Measurements from ENCODE around the gene ARHGAP26.

Gene ARHGAP26

DNA sequence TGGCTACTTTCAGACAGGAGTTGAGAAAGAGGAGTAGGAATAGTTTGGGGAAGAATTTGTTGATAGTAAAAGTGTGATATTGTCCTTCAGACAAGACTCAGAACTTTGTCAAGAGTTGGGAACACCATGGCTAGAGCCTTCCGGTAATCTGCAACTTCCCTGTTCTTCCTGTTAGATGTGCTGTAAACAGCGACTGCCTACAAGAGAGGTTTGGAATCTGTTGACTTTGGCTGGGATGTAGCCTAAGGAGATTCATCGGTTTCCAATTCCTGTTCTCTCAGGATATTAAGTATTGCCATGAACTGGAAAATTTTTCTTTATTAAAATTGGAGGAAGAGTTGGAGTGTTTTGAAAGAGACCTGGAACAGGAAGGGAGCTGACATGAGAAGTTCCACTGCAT is 43.9 kb downstream of the ARHGAP26 start:
- DNase-seq (ENCODE audit: low spot score): no peak

DNA sequence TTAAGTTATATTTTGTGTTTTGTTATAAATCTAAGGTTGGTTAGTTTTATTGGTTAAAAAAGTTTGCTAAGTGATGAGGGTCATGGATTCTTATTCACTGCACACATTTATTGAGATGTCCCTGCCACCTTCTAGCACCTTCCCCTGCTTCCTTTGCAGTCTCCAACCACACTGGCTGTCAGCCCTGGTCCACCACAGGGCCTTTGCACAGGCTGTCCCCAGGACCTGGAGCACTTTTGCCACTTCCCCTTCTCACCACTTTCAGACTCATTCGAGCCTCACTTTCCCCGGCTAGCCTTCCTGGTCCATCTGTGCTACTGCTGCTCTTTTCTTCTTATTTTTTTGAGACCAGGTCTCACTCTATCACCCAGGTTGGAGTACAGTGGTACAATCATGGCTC is 45.3 kb downstream of the ARHGAP26 start:
- DNase-seq (ENCODE audit: low spot score): no peak

DNA sequence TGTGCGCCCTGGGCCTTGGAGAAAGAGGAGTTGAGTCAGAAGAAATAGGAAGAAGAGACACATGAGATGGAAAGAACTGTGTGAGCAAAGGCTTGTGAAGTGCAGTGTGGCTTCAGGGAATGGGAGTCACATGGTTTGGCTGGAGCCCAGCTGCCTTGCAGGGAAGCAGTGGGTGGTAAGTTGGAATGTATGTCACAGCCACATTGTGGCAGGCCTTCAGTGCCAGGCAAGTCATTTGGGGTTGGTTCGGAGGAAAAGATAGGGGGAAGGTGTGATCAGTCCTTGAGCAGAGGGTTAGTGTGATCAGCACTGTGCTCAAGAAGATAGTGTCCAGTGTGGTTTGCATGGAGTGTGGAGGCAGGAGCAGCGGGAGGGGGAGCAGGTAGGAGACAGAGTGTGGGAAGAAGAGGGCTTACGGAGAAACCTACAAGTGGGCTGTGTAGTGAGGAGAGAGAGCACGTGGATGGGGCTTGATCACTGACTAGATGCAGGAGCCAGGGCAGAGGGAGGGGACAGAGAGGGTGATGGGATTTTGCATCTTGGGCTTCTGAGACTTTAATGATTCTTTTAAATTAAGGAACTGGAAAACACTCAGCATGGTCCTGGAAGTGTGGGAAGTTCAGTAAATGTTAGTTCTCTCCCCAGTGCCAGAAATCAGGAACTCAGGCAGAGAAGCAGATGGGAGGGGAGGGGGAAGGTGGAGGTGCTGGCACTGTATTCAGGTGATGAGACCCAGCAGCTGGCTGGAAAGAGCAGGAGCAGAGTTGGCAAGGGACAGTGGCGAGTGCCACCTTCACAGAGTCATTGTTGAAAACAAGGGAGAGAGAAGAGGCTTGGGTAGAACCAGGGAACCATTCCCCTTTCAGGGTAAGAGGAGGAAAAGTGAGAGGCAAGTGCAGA is 46.6 kb downstream of the ARHGAP26 start:
- DNase-seq (ENCODE audit: low spot score): peak; percentile 46

DNA sequence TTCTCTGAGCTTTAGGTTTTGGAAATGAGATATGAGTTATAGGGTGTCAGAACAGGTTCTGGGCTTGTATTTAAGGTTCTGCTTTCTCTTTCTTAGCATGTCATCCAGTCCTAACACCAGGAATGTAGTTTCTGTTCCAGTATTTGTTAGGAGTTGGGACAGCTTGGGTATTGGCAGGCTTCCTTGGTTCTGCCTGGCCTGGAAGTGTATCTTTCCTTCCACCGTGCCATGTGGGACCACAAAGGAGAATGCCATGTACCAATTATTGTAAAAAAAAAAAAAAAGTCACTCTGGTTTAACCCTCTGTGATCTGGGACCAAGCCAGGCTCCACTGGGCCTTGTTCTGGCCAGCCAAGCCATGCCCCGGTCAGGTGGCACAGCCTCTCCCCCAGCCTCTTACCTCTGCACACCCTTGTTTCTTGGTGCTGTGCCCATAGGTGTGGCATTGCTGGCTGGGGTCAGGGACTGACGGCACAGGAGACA is 47.8 kb downstream of the ARHGAP26 start:
- peak; percentile 73 for DNase-seq (ENCODE audit: low spot score)

DNA sequence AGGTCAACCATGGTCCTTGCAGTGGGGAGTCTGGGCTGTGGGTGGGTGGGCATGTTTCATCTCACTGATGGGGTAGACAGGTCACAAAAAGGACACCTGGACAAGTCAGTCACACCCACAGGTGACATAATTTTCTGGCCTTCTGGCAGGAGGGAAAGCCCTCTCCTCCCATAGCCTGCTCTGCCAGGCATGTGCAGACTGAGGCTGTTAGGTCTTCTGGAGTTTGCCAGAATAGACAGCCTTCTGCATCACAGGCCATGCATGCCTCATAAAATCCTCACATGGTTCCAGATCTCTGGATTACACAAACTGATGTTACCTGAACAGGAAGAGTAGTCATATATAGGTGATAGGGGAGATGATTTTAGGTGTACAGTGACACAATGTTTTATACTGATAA is 49.1 kb downstream of the ARHGAP26 start:
- no peak for DNase-seq (ENCODE audit: low spot score)

DNA sequence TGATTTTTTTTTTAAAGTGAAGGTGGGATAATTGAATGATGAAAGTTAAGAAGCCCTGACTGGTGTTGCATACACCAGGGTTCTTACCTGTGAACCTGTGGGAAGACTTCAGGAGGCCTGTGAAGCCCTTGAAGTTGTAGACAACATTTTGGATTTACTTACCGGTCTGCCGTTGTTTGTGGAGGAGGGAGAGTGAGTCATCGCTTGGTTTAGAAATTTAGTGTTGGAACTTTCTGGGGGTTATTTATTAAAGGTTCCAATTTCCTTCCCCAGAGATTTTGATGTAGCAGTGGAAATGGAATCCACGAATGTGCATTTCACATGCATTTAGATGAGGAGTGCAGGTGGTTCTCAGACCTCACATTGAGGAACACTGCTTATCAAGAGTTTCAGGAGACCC is 49.6 kb downstream of the ARHGAP26 start:
- no peak for DNase-seq (ENCODE audit: low spot score)

DNA sequence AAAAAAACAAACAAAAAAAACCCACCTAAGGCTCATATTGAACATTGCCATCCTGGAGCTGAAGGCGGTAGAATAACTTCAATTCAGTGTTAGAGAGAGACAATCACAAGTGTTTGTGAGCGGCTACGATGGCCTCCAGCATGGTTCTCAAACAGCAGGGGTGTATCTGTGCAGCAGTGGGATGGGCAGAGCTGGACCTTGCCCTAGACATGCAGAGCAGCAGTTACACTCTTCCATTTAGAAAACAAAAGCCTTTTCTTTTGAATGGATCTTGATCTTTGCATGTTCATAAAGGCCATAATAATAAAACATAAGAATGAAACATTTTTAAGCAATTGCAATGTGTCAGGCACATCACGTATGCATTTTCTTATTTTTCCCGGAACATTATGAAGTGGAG is 50.3 kb downstream of the ARHGAP26 start:
- no peak for DNase-seq (ENCODE audit: low spot score)

DNA sequence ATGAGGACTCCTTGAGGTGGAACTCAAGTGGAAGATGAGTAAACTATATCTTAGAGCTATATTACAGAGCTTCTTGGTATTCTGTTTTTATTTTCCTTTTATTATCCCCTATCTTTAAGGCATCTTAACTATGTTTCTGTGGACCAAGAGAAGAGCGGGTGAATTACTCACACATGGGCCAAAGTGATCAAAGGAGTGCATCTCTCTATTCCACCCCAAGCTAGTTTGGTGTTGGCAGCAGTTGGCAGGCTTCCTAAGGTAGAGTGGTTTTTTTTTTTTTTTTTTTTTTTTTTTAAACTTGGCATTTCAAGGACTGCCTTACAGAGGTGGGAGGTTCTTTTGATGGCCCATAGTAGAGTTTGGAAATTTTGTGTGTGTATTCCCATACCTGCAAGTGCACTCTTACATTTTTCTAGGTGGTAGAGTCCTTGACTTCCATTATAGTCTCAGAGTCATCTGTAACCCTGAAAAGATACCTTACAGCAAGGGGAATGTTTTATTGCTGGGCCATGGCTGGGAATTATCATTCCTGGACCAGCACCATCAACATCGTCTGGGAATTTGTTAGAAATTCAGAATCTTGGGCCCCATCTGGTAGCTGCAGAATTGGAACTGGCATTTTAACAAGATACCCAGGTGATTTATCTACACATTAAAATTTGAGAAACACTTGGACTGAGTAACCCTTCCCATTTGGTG is 51.0 kb downstream of the ARHGAP26 start:
- DNase-seq (ENCODE audit: low spot score): no peak

DNA sequence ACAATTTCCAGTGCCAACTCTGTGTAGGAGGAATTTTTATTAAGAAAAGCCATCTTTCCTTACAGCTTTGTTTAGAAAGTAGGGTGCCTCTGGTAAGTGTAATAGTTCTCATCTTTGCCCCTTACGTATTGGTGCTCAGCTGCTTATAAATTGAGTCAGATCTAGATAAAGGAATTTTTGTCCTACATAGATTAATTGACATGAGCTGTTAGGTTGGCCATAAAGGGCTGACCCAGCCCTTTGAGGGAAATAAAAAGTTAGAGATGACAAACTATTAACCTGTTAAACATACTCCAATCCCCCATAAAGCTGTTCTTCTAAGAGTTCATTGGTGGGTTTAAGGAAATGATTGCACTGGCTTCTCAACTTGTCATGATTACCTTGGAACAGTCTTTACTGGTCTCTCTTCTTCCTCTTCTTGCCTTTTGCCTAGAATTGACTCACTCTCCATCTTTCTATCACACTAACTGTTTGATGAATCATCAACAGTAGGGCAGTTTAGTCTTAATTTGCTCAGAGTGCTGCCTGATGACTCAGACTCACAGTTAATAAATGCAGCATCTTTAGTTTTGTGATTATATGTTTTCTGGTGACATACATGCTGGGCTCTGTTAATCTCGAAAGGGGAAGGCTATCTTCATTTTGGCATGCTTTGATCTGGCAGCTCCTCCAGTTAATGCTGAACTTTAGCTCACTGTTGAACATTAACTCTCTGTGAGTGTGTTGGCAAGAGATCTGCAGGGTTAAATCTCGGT is 51.7 kb downstream of the ARHGAP26 start:
- DNase-seq (ENCODE audit: low spot score): peak; percentile 79

DNA sequence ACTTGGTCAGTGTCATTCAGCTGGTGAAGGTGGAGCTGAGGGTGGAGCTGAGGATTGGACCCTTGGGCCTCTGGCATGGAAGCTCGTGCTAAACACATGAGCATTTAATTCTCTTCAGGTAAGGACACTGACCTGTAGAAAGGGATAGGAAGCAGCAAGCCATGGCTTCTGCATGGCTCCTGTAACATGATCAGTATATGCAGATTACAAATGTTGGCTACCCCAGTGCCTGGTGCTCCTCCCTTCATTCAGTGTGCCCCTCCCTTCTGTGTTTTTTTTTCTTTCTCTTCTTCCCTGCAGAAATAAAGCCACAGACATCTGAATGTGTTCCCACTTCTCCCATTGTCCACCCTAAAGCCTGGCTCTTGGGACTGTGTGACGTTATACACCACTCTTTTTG is 52.9 kb downstream of the ARHGAP26 start:
- DNase-seq (ENCODE audit: low spot score): no peak

DNA sequence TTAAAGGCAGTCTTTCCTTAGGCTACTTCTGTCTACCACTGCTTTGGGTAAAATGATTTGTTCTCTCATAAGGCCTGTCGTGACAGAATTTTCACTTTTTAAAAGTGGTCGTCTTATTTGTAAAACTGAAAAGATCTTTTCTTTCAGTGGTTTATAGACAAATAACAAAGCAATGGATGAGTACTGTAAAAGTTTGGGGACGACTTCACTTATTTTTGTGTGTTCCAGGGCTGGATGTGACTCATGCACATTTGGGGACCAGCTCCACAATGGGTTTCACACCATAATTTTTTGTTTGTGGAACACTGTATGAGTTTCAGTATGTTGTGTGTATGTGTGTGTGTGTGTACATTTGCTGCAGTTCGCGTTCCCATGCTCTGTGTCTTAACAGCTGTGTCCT is 53.6 kb downstream of the ARHGAP26 start:
- DNase-seq (ENCODE audit: low spot score): no peak

DNA sequence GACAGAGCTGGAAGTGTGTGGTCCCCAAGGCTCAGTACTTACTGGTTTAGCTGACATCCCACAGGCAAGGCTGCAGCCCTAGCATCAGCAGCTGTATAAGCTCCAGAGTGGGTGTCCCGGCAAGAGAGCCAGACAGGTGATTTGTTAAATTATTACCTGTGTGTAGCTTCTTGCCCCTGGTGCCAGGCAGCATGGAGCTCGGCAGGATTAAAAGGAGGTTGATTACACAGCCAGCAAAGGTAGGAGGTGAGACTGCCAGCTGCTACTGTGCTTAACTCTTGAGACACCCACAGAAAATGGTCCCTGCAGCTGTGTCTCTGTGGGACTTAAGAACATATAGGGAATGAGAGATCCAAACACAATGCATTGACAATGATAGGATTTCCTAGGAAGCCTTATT is 54.2 kb downstream of the ARHGAP26 start:
- no peak for DNase-seq (ENCODE audit: low spot score)

DNA sequence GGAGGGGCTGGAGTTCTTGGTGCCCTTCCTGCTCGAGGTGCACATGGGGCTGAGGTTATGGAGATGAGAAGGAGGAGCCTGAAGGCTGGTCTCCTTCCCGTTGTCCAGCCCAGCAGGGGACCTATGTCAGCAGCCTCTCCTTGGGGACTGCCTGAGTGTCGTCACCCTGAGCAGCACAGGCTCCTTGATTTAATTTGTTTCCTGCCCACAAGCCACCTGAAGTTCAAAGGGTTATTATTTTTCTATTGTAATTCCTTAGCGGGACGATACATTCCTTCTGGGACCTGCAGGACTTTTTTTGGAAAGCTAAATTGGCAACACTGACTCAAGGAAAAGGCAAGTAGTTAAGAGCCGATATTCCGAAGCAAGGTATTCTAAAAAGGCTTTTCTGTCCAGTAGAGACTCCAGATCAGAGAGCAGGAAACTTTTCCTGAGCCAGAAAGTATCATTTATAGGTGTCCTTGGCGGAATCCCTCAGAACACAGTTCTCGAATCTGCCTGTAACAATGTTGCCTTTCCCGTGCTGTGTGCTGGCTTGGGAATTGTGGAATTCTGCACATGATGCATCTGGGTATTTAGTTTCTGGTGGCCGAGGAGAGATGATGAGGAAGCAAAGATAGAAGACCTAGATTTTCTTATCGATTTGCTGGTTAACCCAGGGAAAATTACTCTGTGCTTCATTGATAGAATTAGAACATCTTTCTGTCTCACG is 55.4 kb downstream of the ARHGAP26 start:
- DNase-seq (ENCODE audit: low spot score): no peak

DNA sequence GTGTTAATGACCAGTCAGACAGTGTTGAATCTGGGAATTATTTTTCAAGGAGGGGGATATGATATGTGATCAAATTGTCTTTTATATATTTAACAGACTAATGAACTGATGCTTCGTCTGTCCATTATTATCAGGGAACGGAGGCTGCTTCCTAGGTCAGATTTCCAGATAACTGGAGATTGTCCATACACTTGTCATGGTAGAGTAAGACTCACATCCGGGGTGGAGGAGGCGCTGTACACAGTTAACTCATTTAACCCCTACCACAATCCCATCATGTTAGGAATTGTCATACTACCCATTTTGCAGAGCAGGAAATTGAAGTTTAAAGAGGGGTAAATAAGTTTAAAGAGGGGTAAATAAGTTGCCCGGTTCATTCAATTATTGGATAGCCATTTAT is 55.9 kb downstream of the ARHGAP26 start:
- DNase-seq (ENCODE audit: low spot score): no peak

DNA sequence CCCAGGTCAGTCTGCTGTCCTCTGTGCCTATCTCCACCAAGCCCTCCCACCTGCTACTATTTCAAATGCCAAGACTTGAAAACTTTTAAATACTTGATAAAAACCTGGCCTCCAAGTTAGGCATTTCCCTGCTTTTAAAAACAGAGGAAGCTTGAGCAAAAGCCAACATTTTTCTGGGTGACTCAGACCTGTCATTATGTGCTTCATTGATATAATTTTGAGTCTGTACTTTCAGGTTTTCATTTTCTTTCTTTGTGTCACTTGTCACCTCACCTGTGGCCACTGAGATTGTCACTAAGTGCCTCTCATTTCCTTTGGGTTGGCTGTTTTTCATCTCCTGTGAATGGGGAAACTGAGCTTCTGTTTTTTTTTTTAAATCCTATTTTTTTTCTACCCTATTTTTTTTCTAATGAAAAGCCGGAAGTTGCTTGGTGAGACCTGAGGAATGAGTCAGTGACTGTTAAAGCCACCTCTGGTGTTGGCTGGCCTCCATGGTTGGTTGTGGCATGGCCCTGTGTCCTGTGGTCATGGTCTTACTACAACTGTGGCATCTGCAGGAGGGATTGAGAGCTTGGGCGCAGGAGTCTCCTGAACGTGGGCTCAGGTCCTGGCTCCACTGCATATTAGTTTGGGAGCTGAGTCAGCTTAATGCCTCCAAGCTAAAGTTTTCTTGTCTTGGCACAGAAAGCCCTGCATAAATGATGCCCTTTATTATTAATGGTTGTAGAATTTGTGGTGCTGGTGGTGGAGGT is 56.7 kb downstream of the ARHGAP26 start:
- peak; percentile 39 for DNase-seq (ENCODE audit: low spot score)

DNA sequence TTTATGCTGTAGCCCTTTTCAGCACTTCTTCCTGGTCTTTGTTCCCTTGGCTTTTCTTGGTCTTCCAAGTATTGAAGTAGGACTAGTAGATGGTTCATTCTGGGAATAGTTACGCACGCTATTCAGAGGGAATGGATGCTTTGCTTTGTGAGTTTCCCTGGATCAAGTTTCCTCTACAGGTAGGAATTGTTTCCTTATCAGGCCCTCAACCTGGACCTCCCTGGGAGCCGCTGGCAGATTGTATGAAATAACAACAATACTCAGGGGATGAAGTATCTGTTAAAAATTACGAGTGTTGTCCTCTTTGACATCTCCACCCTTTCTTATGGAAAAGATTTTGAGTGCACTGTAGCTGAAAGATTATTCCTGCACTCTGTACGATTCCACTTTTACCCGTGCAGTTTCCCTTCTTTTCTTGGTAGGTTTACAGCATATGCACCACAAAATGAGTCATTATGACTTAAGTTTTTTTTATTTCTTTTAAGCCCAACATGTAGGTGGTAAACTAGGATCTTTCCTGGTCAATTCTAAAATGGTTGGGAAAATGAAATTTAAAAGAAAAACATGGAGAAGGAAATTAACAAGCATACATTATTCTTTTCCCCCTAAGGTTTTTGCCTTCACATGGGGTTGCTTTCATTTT is 57.9 kb downstream of the ARHGAP26 start:
- no peak for DNase-seq (ENCODE audit: low spot score)

DNA sequence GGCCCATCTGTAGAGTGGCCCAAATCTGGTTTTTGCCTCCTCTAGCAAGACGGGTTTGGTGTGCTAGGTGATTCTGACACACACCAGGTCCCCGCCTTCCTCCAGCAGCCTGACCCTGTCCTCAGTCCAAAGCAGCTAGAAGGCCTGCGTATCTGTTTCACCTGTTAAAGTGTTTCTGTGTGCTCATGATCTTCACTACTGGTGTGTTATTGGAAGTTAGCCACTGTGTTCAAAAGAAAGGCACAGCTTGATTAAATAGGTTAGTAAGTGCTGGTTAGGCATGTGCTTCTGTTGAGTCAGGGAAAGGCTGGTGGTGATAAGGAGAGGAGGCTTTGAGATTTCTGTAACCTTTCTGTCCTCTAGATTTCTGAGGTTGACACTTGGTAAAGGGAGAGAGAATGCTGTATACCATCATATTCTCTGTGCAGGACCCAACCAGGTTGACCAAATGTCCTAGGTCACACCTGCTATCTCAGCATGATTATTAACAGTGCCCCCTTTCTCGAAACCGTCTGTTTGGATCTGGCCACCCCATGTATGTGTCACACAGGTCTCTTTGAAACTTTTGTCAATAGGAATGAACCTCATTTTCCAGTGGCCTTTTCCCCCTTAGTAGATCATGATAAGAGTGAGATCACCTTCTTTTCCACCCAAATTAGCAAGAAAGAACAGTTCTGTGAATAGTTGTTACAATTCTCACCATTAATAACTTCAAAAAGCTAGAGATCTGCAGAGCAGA is 58.8 kb downstream of the ARHGAP26 start:
- no peak for DNase-seq (ENCODE audit: low spot score)

DNA sequence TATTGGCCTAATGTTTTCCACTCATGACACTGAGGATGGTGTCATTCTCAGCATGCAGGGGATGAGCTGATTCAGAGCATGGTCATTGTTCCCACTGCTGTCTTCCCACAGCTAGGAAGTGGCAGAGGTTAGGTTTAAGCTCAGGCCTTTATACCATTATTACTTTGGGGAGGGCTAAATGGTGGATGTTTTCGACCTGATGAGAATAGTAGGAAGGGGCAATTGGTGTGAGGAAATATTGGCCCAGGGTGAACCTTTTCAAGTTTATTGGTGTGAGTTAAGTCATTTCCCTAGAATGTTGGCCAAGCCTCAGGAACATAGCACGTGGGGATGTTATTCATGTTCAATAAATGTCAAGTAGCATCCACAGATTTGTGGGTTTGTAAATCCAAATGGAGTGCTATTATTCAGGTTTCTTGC is 59.6 kb downstream of the ARHGAP26 start:
- DNase-seq (ENCODE audit: low spot score): peak; percentile 41

DNA sequence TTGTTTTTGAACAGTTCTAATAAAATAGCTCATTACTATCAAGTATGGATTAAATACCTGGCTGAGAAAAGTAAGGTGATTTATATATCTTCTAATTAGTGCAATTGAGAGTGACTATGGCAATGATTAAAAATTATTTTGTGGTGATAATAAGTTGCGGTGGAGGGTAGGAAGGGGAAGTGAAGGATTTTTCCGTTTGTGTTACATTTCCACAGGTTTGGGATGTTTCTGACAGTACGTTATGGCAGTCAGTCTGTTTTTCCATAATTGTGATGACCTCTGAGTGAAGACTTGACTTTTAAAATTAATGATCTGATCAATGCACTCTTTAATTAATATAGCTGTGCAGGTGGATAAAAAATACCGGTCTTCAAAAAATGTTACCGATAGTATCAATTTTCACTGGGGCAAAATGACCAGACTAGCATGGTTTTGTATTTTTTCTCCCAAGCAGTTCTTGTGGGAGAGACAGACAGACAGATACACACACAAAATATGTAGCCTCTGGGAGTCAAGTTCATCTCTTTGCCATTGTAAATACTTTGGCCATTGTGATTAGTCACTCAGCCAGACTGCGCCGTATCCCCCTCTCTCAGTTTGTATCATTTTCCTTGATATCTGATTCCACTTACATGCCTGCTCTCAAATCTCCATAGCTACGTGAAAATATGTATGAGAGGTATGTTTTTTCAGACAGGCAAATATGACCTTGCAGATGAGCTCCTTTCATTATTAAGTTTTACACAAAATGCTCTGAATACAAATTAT is 60.2 kb downstream of the ARHGAP26 start:
- no peak for DNase-seq (ENCODE audit: low spot score)
